ENCODE results near the gene JAKMIP3.
A peak's percentile ranks its signal among the peaks of the same experiment; 100 is the strongest.

Gene JAKMIP3

DNA sequence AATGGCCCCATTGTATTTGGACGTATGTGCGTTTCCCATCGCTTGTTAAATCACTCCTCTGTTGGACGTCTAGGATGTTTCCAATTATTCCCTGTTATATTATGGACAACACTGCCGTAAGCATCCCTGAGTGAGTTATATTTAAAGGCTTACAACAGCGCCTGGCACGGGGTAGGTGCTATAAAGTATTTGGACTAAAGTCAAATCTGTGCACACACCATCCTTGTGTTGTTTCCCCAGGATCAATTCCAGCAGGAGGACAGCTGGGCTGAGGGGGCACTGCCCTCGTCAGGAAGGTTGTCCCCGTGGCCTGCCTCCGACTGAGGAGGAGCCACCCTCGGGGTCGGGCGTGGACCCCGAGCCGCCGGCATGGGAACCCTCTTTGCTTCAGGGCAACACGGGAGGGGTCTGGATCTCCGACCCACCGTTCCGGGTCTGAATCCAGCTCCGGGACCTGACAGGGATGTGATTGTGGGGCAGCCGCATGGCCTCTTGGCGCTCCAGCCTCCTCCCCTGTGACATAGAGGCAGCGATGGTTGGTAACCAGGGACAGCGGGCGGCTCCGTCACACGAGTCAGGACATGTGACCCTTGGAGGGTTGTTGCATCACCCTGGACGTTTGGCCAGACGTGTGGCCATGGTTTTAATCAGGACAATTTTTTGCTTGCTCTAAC is 1.5 kb upstream of the JAKMIP3 start:
- H3K4me3 ChIP-seq (ENCODE audit: low read depth, low read length) = no peak overlapping the region
- TF ChIP-seq, protein P1, sequence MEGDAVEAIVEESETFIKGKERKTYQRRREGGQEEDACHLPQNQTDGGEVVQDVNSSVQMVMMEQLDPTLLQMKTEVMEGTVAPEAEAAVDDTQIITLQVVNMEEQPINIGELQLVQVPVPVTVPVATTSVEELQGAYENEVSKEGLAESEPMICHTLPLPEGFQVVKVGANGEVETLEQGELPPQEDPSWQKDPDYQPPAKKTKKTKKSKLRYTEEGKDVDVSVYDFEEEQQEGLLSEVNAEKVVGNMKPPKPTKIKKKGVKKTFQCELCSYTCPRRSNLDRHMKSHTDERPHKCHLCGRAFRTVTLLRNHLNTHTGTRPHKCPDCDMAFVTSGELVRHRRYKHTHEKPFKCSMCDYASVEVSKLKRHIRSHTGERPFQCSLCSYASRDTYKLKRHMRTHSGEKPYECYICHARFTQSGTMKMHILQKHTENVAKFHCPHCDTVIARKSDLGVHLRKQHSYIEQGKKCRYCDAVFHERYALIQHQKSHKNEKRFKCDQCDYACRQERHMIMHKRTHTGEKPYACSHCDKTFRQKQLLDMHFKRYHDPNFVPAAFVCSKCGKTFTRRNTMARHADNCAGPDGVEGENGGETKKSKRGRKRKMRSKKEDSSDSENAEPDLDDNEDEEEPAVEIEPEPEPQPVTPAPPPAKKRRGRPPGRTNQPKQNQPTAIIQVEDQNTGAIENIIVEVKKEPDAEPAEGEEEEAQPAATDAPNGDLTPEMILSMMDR (IDR thresholded peaks at IDR 0.05; ENCODE audit: low read depth, low read length) = no peak

DNA sequence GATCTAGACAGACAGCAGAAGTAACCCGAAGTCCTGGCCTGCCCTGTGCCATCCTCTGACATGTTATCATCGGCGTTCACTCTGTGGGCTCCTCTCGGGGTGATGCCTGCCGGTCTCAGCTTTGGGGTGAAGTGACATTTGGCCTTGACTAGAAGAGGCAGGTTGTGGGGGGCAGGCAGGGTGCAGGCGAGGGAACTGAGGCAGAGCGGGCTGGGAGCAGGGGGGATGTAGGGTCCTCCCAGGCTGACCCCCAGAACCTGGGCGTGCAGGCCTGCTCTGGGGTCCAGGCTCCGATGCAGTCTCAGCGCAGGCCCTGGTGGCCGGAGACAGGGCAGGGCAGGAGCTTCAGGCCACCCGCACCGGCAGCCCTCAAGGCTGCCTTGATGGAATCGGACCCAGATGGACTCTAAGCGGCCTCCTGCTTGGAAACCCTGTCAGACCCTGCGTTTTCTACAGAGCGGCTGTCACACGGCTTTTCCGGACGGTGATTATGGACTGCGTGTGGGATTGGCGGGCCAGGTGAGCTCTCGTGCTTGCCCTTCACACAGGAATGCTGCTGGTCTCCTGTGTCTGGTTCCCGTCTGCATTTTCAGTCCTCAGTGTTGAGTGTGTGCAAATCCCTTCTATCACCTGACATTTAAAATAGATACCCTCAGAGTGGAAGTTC is 842 bp upstream of the JAKMIP3 start:
- no peak overlapping the region for H3K4me3 ChIP-seq (ENCODE audit: low read depth, low read length)
- TF ChIP-seq, protein P1 (IDR thresholded peaks at IDR 0.05; ENCODE audit: low read depth, low read length) = no peak

DNA sequence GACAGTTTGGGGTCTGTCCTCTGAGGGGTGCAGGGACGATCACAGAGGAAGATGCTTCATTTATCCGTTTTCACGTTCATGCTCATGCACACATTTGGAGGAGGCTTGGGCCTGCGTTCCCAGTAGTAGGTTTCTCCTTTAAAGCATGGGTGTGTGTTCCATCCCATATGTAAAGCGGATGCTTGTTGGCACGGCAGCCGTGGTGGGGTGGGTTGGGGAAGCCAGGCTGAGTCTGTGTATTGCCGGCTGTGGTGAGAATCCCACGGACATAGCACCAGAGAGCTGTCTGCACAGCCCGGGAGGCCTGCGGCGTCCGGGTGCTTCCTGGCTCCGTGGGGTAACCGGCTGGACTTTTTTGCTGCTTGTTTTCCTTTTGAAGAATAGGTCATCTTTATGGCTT is 440 bp downstream of the JAKMIP3 start:
- H3K4me3 ChIP-seq (ENCODE audit: low read depth, low read length) = peak overlapping the region; percentile 57
- TF ChIP-seq, protein P1 (IDR thresholded peaks at IDR 0.05; ENCODE audit: low read depth, low read length) = no peak

DNA sequence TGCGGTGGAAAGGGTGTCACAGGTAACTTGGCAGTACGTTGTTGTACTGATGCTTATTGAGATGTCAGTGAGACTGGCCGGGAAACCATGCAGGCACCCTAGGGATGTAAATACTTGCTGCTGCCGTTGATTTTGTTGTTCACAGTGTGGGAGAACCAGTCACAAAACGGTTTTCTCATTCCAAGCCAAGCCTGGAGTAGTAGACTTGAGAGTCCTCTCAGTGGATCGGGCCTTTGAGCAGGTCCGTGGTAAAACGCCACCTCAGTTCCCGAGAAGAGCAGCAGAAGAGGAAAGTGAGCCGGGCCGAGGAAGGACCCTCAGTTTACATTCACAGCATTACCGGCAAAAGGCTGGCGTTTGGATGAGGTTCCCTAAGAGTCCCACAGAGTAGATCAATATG is 1.1 kb downstream of the JAKMIP3 start:
- no peak overlapping the region for H3K4me3 ChIP-seq (ENCODE audit: low read depth, low read length)
- TF ChIP-seq, protein P1 (IDR thresholded peaks at IDR 0.05; ENCODE audit: low read depth, low read length) = no peak

DNA sequence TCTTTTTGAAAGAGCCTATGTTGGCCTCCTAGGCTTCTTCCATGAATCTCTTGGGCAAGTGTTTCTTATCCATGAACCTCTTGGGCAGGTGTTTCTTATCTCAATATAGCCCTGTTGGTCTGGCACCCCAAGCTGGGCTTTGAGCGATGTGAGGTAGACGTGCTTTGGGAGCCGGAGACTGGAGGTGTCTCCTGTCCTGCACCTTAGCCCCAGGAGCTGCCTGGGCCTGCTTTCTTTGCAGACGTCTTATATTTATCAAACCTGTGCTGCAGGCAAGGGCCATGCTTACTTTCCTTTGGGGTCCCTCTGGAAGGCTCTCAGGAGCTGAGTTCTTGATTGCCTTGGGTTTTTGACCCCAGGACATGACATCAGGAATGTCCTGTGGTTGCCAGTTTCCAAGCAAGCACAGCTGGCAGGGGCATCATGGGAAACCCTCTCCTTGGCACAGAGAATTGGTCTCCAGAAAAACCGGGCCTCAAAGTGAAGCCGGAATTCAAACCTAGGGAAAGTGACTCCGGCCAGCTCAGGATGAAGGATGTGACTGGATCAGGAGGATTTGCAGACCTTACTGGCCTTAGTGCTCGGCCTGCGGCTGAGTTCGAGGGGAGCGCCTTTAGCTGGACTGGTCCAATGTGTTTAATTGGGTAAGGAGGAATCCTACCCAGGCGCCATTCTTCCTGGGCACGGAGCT is 2.8 kb downstream of the JAKMIP3 start:
- TF ChIP-seq, protein P1 (IDR thresholded peaks at IDR 0.05; ENCODE audit: low read depth, low read length) = no peak

DNA sequence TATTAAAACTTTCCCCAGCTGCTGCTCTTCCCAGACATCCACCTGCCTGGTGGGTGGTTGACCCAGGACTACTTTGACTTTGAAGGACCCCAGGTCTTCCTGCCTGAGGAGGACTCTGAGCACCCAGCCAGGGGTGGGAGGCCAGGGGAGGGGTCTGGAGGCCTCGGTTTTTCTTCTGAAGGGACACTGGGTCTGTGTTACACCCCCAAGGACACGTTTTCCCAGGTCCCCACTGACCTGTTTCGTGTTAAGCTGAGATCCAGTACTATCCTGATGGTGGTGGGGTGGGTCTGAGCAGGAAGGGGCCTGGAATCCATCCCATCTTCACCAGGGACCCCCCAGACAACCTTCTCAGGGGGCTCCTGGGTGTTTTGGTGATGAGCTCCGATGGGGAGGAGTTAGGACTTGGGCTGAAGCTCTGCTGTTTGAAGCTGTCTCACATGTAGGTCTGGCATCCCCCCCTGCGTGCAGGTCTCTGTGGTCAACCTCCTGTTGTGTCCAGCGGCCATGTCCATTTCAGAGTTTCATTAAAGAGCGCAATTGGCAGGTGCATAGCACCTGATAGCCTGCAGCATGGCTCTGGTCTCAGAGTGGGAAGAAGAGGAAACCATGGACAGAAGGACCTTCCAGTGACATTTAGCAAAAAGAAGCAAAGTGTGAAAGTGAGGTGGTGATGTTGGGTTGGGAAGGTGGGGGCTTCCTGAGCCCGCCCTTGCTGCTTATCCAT is 3.5 kb downstream of the JAKMIP3 start:
- TF ChIP-seq, protein P1 (IDR thresholded peaks at IDR 0.05; ENCODE audit: low read depth, low read length) = no peak
- no peak overlapping the region for H3K4me3 ChIP-seq (ENCODE audit: low read depth, low read length)

More for the DNA sequence above, 2.8 kb downstream of the JAKMIP3 start:
- no peak overlapping the region for H3K4me3 ChIP-seq (ENCODE audit: low read depth, low read length)

Data from WI38 (cell line).